SK-N-SH treated with all-trans-retinoic acid at 6 μM for 48 hours (cell line): Measurements from ENCODE around the gene KMT5B.

Experiments used
- ARNTL ChIP-seq: fragments of 450-650 bp; formaldehyde crosslinking; IDR thresholded peaks from 2 replicates; pipeline ENCODE4 v1.5.0; 2020; ENCODE audit warnings: low read depth, mild to moderate bottlenecking, moderate library complexity, borderline replicate concordance
- BACH2 ChIP-seq: fragments of 250-450 bp; sonication (Bioruptor Pico); IDR thresholded peaks from 2 replicates; pipeline ENCODE4 v1.9.0; 2021; ENCODE audit warnings: mild to moderate bottlenecking, borderline replicate concordance
- ESRRG ChIP-seq: fragments of 250-450 bp; sonication (Bioruptor Pico); IDR thresholded peaks from 2 replicates; pipeline ENCODE4 v1.6.1; 2021; ENCODE audit warnings: mild to moderate bottlenecking
- TCF4 ChIP-seq: fragments of 250-450 bp; sonication (Bioruptor Pico); IDR thresholded peaks from 2 replicates; pipeline ENCODE4 v1.8.0; 2021; ENCODE audit warnings: mild to moderate bottlenecking, moderate library complexity, borderline replicate concordance
- TSHZ2 ChIP-seq: fragments of 250-450 bp; sonication (Bioruptor Pico); IDR thresholded peaks from 2 replicates; pipeline ENCODE4 v1.5.0; 2020; ENCODE audit warnings: mild to moderate bottlenecking, moderate library complexity
- ZC3H10 ChIP-seq: fragments of 250-450 bp; sonication (Bioruptor Pico); IDR thresholded peaks from 2 replicates; pipeline ENCODE4 v1.5.1; 2021; ENCODE audit warnings: mild to moderate bottlenecking, moderate library complexity
- ZFP3 ChIP-seq: fragments of 250-450 bp; sonication (Bioruptor Pico); IDR thresholded peaks from 2 replicates; pipeline ENCODE4 v1.5.0; 2020; ENCODE audit warnings: mild to moderate bottlenecking, moderate library complexity
- ZFP30 ChIP-seq: fragments of 450-650 bp; formaldehyde crosslinking; IDR thresholded peaks from 2 replicates; pipeline ENCODE4 v1.5.0; 2022; ENCODE audit warnings: mild to moderate bottlenecking, moderate library complexity
- ZNF70 ChIP-seq: fragments of 450-650 bp; formaldehyde crosslinking; IDR thresholded peaks from 2 replicates; pipeline ENCODE4 v1.5.0; 2020; ENCODE audit warnings: mild to moderate bottlenecking, moderate library complexity
- ZNF8 ChIP-seq: fragments of 450-650 bp; formaldehyde crosslinking; IDR thresholded peaks from 2 replicates; pipeline ENCODE4 v1.5.0; 2020; ENCODE audit warnings: mild to moderate bottlenecking, moderate library complexity
- TF ChIP-seq, protein P1 (sequence below): fragments of 250-450 bp; sonication (Bioruptor Pico); IDR thresholded peaks from 2 replicates; pipeline ENCODE4 v1.5.1; 2021; ENCODE audit warnings: mild to moderate bottlenecking, moderate library complexity
- TF ChIP-seq, protein P2 (sequence below): fragments of 250-450 bp; sonication (Bioruptor Pico); IDR thresholded peaks from 2 replicates; pipeline ENCODE4 v1.5.1; 2020; ENCODE audit warnings: low read depth, mild to moderate bottlenecking, moderate library complexity
- TF ChIP-seq, protein P3 (sequence below): fragments of 250-450 bp; sonication (Bioruptor Pico); IDR thresholded peaks from 2 replicates; pipeline ENCODE4 v1.8.0; 2020; ENCODE audit warnings: mild to moderate bottlenecking, moderate library complexity, borderline replicate concordance

GRCh38 chr11:68167474-68167873 is 45.6 kb downstream of the KMT5B start:
- TF ChIP-seq TSHZ2 (CRISPR knock-in tag) (no peak), ESRRG (CRISPR knock-in tag) (no peak), BACH2 (CRISPR knock-in tag) (no peak), ZNF70 (CRISPR knock-in tag) (no peak), TCF4 (CRISPR knock-in tag) (no peak), ZNF8 (CRISPR knock-in tag) (no peak), ZFP30 (CRISPR knock-in tag) (no peak), ARNTL (no peak), ZC3H10 (CRISPR knock-in tag) (no peak), ZFP3 (CRISPR knock-in tag) (no peak)
- TF ChIP-seq, protein P1, sequence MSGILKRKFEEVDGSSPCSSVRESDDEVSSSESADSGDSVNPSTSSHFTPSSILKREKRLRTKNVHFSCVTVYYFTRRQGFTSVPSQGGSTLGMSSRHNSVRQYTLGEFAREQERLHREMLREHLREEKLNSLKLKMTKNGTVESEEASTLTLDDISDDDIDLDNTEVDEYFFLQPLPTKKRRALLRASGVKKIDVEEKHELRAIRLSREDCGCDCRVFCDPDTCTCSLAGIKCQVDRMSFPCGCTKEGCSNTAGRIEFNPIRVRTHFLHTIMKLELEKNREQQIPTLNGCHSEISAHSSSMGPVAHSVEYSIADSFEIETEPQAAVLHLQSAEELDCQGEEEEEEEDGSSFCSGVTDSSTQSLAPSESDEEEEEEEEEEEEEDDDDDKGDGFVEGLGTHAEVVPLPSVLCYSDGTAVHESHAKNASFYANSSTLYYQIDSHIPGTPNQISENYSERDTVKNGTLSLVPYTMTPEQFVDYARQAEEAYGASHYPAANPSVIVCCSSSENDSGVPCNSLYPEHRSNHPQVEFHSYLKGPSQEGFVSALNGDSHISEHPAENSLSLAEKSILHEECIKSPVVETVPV (CRISPR knock-in tag): no peak
- TF ChIP-seq, protein P2, sequence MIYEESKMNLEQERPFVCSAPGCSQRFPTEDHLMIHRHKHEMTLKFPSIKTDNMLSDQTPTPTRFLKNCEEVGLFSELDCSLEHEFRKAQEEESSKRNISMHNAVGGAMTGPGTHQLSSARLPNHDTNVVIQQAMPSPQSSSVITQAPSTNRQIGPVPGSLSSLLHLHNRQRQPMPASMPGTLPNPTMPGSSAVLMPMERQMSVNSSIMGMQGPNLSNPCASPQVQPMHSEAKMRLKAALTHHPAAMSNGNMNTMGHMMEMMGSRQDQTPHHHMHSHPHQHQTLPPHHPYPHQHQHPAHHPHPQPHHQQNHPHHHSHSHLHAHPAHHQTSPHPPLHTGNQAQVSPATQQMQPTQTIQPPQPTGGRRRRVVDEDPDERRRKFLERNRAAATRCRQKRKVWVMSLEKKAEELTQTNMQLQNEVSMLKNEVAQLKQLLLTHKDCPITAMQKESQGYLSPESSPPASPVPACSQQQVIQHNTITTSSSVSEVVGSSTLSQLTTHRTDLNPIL (CRISPR knock-in tag): no peak
- TF ChIP-seq, protein P3, sequence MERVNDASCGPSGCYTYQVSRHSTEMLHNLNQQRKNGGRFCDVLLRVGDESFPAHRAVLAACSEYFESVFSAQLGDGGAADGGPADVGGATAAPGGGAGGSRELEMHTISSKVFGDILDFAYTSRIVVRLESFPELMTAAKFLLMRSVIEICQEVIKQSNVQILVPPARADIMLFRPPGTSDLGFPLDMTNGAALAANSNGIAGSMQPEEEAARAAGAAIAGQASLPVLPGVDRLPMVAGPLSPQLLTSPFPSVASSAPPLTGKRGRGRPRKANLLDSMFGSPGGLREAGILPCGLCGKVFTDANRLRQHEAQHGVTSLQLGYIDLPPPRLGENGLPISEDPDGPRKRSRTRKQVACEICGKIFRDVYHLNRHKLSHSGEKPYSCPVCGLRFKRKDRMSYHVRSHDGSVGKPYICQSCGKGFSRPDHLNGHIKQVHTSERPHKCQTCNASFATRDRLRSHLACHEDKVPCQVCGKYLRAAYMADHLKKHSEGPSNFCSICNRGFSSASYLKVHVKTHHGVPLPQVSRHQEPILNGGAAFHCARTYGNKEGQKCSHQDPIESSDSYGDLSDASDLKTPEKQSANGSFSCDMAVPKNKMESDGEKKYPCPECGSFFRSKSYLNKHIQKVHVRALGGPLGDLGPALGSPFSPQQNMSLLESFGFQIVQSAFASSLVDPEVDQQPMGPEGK (CRISPR knock-in tag): no peak
